Nephron (organoid): ENCODE results near the gene ASB15.
A peak's percentile ranks its signal among the peaks of the same experiment; 100 is the strongest.

ENCODE experiments used
- H3K27ac Mint-ChIP-seq, 3 experiments: 2 replicates each; pipeline ENCODE4 v1.8.0; 2020; ENCODE audit warnings: mixed read lengths in 3 of 3, mild to moderate bottlenecking in 2 of 3, moderate library complexity in 1 of 3
- H3K27me3 Mint-ChIP-seq: 2 replicates; pipeline ENCODE4 v1.8.0; 2021; ENCODE audit warnings: low read depth, mild to moderate bottlenecking, moderate library complexity, mixed read lengths
- H3K36me3 Mint-ChIP-seq: 2 replicates; pipeline ENCODE4 v1.8.0; 2020; ENCODE audit warnings: low read depth, mixed read lengths
- H3K4me1 Mint-ChIP-seq: 2 replicates; pipeline ENCODE4 v1.8.0; 2020; ENCODE audit warnings: mixed read lengths
- H3K4me3 Mint-ChIP-seq, 3 experiments: 2 replicates each; pipeline ENCODE4 v1.8.0; 2020; ENCODE audit warnings: mild to moderate bottlenecking in 3 of 3, mixed read lengths in 3 of 3, moderate library complexity in 2 of 3
- H3K9me3 Mint-ChIP-seq: 2 replicates; pipeline ENCODE4 v1.8.0; 2020; ENCODE audit warnings: mixed read lengths
- CTCF ChIP-seq, 3 experiments: fragments of 200-600 bp; sonication (generic); IDR thresholded peaks; one replicate each; pipeline ENCODE4 v1.5.0; 2021; ENCODE audit warnings: antibody characterized with exemption in 3 of 3; ENCODE audit not compliant: unreplicated experiment in 3 of 3

Gene ASB15

GRCh38 chr7:123657304-123657685 is 55.7 kb downstream of the ASB15 start:
- Mint-ChIP-seq H3K27me3 (peaks cover 8% of the 10 kb centered on the region), H3K4me1 (peaks cover 10% of the 10 kb centered on the region), H3K36me3 (no peaks in the 10 kb centered on the region), H3K4me3 (peak overlapping the region in 1 of 3 experiments; percentile 74), H3K9me3 (peaks cover 3% of the 10 kb centered on the region), H3K27ac (no peak overlapping the region)
- no peak for TF ChIP-seq CTCF (IDR thresholded peaks at IDR 0.05; ENCODE audit: unreplicated experiment in 3 of 3)

GRCh38 chr7:123658023-123658422 is 56.4 kb downstream of the ASB15 start:
- peaks cover 3% of the 10 kb centered on the region for H3K9me3 Mint-ChIP-seq
- H3K4me1 Mint-ChIP-seq = peaks cover 10% of the 10 kb centered on the region
- peaks cover 8% of the 10 kb centered on the region for H3K27me3 Mint-ChIP-seq
- no peaks in the 10 kb centered on the region for H3K36me3 Mint-ChIP-seq
- TF ChIP-seq CTCF (IDR thresholded peaks at IDR 0.05; ENCODE audit: unreplicated experiment in 3 of 3) = no peak
- peak overlapping the region in 1 of 3 experiments; percentile 50 for H3K4me3 Mint-ChIP-seq
- no peak overlapping the region for H3K27ac Mint-ChIP-seq

DNA sequence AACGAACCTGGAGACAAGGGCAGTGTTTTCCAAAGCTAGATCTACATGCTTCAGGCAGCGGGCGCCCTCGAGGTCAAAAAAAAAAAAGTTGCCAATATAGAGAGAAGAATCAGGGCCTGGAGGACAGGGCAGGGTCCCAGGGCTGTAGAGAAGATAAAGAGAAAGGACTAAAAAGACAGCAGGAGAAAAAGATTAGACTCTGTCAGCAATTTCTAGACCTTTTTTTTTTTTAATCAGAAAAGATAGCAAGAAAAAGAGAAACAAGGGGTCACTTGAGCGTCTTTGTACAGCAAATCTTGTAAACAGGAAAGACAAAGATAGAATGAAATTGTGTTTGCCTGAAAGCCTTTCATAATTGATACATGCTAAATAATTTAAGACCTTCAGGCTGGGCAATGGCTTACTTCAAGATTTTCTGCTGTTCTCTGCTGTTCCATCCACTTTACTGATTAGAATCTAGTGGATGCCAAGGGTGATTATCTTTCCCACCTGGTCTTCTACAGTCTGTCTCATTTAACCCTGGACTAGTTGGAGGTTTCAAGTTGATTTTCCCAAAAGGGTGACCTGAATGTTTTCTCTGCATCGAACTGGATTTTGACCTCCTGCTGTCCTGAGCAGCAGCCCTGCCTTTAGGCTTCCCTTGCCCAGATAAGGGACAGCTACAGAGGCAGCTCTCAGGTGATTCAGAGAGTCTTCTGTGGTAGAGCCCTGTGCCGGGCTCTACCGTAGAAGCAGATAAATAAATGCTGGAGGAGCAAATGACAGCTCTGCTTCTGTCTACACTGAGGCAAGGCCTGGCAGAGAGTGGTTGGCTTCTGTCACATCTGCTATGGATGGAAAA is 59.1 kb downstream of the ASB15 start:
- H3K9me3 Mint-ChIP-seq = peaks cover 3% of the 10 kb centered on the region
- H3K27me3 Mint-ChIP-seq = peaks cover 6% of the 10 kb centered on the region
- no peaks in the 10 kb centered on the region for H3K36me3 Mint-ChIP-seq
- H3K4me1 Mint-ChIP-seq = peaks cover 15% of the 10 kb centered on the region
- H3K27ac Mint-ChIP-seq = no peak overlapping the region
- no peak overlapping the region for H3K4me3 Mint-ChIP-seq
- no peak for TF ChIP-seq CTCF (IDR thresholded peaks at IDR 0.05; ENCODE audit: unreplicated experiment in 3 of 3)

DNA sequence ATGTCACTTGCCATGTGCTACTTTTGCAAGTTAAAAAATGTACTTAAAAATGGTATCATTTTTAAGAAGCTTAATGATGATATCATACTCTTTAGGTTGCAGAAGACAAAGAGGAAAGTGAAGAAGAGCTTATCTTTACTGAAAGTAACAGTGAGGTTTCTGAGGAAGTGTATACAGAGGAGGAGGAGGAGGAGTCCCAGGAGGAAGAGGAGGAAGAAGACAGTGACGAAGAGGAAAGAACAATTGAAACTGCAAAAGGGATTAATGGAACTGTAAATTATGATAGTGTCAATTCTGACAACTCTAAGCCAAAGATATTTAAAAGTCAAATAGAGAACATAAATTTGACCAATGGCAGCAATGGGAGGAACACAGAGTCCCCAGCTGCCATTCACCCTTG is 60.1 kb downstream of the ASB15 start:
- peaks cover 3% of the 10 kb centered on the region for H3K9me3 Mint-ChIP-seq
- TF ChIP-seq CTCF (IDR thresholded peaks at IDR 0.05; ENCODE audit: unreplicated experiment in 3 of 3) = no peak
- H3K4me3 Mint-ChIP-seq = no peak overlapping the region
- peaks cover 16% of the 10 kb centered on the region for H3K4me1 Mint-ChIP-seq
- no peak overlapping the region for H3K27ac Mint-ChIP-seq
- no peaks in the 10 kb centered on the region for H3K36me3 Mint-ChIP-seq
- H3K27me3 Mint-ChIP-seq = peaks cover 3% of the 10 kb centered on the region

DNA sequence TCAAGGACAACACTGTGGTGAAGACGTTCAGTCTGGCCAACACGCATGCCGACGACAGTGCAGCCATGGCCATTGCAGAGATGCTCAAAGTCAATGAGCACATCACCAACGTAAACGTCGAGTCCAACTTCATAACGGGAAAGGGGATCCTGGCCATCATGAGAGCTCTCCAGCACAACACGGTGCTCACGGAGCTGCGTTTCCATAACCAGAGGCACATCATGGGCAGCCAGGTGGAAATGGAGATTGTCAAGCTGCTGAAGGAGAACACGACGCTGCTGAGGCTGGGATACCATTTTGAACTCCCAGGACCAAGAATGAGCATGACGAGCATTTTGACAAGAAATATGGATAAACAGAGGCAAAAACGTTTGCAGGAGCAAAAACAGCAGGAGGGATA is 60.7 kb downstream of the ASB15 start:
- H3K27ac Mint-ChIP-seq = no peak overlapping the region
- H3K27me3 Mint-ChIP-seq = peaks cover 3% of the 10 kb centered on the region
- H3K9me3 Mint-ChIP-seq = peaks cover 3% of the 10 kb centered on the region
- no peak overlapping the region for H3K4me3 Mint-ChIP-seq
- peaks cover 16% of the 10 kb centered on the region for H3K4me1 Mint-ChIP-seq
- TF ChIP-seq CTCF (IDR thresholded peaks at IDR 0.05; ENCODE audit: unreplicated experiment in 3 of 3) = no peak
- H3K36me3 Mint-ChIP-seq = no peaks in the 10 kb centered on the region

DNA sequence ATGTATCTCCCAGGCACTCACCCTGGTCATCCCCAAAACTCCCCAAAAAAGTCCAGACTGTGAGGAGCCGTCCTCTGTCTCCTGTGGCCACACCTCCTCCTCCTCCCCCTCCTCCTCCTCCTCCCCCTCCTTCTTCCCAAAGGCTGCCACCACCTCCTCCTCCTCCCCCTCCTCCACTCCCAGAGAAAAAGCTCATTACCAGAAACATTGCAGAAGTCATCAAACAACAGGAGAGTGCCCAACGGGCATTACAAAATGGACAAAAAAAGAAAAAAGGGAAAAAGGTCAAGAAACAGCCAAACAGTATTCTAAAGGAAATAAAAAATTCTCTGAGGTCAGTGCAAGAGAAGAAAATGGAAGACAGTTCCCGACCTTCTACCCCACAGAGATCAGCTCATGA is 61.1 kb downstream of the ASB15 start:
- peaks cover 3% of the 10 kb centered on the region for H3K9me3 Mint-ChIP-seq

More for the DNA sequence above, 61.1 kb downstream of the ASB15 start:
- no peak overlapping the region for H3K4me3 Mint-ChIP-seq
- H3K27ac Mint-ChIP-seq = no peak overlapping the region
- TF ChIP-seq CTCF (IDR thresholded peaks at IDR 0.05; ENCODE audit: unreplicated experiment in 3 of 3) = no peak
- H3K36me3 Mint-ChIP-seq = no peaks in the 10 kb centered on the region
- peaks cover 16% of the 10 kb centered on the region for H3K4me1 Mint-ChIP-seq
- H3K27me3 Mint-ChIP-seq = peaks cover 3% of the 10 kb centered on the region
